NCI-H1092 (cell line): ENCODE data around the gene TBC1D22A.

Experiments used
- DNase-seq: peaks from one replicate; lab custom pipeline; 2025; lab: John Stamatoyannopoulos, UW

The TBC1D22A gene

DNA sequence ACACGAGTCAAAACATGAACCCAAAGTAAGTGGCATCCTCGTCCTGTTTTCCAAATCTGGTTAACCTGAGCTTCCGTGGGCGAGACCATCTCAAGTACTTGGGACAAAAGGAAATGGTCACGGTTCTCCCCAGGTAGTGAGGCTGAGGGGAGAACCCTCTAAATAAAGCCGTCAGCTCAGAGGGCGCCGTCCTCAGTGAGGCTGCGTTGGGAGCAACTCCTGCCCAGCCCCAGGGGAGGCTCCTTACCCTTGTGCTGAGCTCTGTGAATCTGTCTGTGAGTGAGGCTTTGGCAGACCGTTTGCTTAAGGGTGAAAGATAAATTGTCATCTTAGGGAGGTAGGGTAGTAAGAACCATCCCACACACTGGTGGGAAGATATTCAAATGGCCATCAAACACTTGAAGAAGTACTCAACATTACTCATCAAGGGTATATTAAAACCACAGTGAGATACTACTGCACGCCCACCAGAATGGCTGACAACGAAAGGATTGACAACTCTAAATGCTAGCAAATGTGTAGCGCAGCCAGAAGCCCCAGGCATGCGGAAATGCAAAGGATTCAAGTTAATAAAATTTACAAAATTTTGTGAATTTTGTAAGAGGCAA is 321.0 kb downstream of the TBC1D22A start:
- no peak for DNase-seq

DNA sequence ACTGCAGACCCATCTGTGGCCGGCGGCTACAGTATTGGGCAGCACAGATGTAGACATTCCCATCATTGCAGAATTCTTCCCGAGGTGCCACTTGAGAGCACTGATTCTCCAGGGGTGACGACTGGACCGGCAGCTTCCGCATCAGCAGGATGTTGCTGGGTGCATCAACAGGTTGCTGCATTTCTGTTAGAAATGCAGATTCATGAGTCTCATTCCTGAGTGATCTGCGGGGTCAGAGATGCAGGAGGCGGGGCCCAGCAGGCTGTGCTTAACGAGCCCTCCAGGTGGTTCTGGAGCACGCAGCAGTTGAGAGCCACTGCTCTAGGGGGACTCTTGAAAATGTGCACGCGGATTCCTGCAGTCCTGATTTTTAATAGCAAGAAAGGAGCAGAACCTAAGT is 321.8 kb downstream of the TBC1D22A start:
- no peak for DNase-seq

DNA sequence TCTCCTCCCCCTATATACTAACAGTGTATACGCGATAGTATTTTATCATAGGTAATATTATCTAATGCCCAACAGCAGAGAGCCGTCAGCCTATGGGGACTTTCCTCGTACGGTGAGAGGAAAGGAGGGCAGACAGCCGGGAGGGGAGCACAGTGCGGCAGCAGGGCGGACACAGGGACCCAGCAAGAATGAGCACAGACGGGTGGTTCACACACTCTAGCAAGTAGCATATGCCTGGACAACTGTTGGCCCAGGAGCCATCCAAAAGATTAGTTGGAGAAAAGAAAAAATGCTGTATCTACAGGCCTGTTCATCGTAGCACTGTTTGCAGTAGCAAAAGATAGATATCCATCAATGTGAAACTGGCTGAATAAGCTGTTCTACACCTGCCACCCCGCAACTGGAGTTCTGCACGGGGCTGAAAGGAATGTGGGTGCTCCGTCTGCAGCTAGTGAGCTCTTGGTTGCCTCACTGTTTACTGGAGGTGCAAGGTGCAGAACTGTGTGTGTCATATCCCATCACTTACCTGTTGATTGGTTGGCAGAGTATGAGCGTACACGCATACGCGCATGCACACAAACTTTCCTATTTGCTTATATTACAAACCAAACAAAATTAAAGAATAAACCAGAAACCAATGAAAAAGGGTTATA is 324.3 kb downstream of the TBC1D22A start:
- DNase-seq, result no peak

DNA sequence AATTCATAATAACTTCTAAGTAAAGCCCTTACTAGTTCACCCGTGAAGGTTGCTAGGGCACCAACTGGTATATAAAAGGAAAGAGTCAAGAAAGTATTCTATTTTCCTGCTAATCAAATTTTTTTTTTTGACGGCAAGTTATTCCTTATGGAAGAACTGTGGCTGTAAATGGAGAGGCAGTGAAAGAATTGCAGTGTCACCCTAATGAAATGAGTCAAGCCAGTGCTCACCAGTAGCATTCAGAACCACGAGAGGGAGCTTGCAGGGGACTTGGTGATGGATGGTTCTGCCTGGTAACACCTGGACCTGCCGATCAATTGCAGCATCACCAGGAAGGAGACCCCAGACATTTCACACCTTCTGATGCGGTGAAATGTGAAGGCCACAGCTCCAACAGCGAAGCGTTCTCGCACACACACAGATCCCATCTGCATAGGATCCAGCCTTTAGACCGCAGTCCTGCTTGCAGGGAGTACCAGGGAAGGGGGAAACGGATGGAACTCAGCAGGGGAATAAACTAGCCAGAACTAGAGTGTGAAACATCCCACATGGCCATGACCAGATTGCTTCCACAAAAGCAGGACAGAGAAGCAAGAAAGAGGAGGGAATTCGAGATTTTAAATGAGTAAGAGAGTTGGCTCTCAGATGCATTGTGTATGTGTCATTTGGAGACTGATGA is 326.2 kb downstream of the TBC1D22A start:
- DNase-seq, result no peak

DNA sequence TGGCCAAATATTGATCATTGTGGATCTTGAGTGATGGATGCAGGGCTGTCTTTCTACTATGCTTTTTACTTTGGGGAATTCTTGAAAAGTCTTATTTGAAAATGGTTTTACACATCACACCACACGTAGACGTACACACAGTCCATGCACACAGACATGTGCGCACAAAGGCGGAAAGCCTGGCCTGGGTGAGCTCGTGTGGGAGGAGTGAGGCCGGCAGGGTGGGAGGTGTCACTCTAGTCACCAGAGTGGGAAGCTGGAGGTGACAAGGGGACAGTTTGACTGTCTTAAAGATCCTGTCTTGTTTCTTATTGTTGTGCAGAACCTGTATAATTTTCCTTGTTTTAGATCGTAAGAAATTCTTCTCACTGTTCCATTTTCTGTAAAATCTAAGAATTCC is 326.9 kb downstream of the TBC1D22A start:
- no peak for DNase-seq

DNA sequence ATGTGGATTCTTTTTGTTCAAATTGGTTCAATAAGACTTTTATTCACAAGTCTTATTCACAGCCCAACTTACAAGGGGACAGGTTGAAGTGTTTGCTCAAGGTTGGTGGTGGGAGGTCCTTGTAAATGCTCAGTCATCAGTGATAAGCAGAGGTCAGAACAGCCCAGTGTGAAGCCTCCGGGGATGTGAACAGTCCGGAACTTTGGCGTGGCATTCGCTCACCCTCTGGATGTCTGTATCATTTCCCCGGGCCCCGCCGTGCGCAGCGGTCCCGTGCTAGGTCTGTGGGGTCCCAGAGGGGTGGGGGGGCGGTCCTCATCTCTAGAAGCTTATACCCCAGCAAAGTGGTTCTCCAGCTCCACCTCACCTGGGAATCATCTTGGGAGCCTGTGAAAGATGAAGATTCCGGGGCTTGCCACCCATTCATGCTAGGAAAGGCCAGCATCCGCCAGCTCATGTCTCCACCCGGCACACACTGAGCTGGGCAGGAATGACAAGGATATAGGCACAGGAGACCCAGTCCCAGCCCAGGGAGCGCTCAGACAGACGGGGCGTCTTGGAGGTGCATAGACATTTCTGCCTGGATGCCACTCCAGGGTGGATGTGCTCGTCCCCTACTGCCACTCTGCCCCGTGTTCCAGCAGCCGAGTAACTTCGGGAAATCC is 327.5 kb downstream of the TBC1D22A start:
- no peak for DNase-seq

DNA sequence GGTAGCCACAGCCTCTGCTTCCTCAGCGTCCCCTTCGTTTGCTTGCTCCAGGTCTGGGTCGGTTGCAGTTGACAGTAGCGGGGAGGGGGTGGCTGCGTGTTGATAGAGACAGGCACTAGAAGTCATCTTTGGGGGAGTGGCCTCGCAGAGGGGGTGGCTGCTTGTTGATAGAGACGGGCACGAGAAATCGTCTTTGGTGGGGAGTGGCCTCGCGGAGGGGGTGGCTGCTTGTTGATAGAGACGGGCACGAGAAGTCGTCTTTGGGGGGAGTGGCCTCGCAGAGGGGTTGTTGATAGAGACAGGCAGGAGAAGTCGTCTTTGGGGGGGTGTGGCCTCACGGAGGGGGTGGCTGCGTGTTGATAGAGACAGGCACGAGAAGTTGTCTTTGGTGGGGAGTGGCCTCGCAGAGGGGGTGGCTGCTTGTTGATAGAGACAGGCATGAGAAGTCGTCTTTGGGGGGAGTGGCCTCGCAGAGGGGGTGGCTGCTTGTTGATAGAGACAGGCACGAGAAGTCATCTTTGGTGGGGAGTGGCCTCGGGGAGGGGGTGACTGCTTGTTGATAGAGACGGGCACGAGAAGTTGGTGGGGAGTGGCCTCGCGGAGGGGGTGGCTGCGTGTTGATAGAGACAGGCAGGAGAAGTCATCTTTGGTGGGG is 328.3 kb downstream of the TBC1D22A start:
- DNase-seq, result no peak

DNA sequence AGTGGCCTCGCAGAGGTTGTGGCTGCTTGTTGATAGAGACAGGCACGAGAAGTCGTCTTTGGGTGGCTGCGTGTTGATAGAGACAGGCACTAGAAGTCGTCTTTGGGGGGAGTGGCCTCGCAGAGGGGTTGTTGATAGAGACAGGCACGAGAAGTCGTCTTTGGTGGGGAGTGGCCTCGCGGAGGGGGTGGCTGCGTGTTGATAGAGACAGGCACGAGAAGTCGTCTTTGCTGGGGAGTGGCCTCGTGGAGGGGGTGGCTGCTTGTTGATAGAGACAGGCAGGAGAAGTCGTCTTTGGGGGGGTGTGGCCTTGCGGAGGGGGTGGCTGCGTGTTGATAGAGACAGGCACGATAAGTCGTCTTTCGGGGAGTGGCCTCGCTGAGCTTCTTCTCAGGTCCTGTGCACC is 328.8 kb downstream of the TBC1D22A start:
- DNase-seq, result no peak

DNA sequence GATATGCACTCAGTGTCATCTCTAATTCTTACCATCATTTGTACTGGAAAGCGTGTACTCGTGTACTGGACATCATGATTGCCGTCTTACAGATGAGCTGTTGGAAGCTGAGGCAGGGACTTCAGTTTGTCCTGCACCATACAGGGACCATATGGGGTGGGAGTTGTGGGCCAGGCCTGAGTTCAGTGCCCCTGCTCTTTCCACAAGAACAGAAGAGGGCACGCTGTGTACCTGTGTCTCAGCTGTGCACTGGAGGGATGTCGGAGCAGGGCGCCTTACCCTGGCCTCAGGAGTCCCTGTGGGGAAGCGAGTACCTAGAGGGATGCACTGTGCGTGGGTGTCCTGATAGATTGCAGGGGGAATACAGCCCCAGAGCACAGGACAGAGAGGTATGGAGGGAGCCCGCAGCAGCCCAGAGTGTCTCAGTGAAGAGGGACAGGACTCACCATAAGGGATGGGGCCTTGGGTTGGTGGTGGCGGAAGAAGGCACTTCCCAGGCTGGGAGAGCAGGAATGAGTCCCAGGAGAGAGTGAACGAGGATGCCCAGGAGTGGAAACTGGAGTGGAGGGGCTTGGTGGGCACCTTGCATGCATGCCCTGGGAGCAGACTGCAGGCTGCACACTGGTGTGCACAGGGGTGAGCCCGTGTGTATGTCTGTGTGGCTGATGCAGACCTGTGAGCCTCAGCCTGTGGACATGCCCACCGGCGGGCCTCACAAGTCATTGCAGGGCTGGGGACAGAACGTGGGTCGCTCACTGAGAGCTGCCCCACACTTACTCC is 329.7 kb downstream of the TBC1D22A start:
- DNase-seq, result no peak

DNA sequence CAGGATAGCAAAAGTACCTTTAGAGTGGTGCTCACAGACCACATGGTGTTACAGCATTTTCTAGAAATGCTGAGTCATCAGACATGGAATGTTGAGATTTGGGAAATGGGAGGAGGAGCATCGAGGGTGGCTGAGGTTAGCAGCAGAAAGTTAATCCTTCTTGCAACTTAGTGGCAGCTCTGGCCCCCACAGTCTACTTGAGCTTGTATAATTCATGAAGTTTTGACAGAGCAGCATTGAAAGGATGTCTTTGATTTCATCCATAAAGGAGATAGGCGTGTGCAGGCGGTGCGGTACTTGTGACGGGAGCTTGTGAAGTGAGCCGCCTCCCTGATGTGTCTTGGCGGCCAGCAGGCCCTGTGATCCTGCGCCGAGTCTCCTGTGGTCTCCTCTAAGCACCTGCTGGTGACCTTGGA is 330.5 kb downstream of the TBC1D22A start:
- no peak for DNase-seq

DNA sequence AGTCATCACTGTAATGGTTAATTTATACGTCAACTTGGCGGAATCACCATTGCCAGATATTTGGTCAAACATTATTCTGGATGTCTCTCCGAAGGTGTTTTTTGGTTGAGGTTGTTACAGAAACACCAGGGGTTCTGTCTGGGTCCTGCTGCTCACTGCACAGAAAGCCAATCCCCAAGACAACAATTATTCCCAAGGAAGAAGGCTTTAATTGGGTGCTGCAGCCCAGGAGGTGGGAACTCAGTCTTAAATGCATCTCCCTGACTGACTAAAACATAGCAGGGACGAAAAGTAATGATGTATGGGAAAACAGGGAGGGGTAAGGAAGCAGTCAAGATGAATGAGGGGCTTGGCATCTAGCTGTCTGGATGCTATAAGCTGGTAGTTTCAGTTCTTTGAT is 331.3 kb downstream of the TBC1D22A start:
- no peak for DNase-seq

DNA sequence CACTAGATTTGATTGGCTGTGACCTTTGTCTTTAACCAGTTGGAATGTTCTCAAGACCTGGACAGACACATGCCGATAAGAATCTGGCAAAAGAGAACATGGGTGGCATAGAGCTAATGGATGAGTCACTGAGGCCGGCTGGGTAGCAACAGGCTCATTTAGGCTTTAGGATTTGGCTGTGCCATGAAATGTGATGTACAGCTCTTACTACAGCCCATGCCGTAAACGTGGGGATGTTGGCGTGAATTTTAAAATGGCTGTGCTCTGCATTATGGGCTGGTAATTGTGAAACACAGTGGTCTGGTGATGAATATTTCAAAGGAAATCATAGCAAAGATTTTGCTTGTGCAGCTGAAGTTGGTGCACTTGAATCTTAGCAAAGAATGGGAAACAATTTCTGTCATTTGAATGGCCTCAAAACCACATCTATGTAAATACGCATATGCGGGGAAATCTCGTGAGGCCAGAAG is 332.4 kb downstream of the TBC1D22A start:
- no peak for DNase-seq

DNA sequence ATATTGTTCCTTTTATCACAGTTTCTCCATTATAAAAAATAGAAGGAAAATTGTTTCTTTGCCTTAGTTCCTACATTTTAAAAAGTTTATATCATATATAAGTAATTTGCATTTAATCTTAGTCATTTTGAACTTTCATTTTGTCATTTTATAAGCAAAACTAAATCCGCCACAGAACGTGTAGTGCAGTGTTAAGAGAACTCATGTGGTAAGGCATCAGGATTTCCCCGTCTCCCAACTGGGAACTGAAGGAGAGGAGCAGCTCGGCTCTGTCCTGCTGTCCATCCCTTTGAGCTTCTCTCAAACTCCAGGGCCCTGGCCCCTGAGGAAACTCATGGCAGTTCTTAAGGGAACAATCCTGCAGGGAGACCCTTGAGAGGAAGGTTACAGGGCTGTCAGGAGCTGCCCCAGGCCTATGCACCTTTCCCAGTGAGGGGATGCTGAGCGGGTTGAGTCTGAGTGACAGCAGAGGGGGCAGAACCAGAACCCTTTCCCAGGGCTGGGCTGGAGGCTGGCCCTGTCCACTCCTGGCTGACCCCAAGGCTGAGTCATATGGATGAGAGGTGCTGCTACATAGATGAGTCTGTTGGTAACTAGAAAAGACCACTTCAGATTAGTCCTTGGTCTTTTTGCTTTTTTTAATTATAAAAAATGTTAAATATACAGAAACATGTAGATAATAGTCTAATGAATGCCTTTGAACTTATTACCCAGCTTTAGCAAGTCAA is 333.1 kb downstream of the TBC1D22A start:
- DNase-seq, result no peak

DNA sequence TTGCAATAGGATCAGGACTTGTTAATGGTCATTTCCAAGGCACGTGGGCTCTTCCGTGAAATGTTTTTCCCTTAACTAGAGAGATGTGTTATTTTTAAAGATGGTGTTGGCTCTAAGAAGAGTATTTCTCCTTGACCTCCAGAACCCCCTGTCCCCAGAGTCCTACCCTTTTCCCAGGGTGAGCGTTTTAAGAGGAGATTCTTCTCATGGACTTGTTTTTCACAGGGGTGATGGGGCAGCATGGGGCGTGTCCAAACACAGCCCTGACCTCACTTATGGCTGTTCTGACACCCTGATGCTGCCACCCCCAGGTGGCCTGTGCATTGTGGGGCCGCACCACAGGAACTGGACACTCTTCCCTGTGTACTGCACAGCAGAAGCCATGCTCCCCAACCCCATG is 335.7 kb downstream of the TBC1D22A start:
- no peak for DNase-seq

DNA sequence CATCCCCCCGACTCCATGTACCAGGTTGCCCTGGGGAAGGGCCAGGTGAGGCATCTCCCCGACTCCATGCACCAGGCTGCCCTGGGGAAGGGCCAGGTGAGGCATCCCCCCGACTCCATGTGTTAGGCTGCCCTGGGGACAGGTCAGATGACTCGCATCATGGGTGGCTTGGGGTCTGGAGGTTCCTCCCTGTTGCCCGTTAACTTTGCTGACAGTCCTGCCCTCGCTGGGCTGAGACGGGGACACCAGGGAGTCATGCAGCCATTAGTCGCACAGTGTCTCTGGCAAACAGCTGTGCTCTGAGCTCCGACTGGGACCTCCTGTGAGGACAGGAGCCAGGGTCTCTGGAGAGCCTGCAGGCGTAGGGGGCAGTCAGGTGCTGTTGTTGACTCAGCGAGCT is 336.1 kb downstream of the TBC1D22A start:
- DNase-seq, result no peak

DNA sequence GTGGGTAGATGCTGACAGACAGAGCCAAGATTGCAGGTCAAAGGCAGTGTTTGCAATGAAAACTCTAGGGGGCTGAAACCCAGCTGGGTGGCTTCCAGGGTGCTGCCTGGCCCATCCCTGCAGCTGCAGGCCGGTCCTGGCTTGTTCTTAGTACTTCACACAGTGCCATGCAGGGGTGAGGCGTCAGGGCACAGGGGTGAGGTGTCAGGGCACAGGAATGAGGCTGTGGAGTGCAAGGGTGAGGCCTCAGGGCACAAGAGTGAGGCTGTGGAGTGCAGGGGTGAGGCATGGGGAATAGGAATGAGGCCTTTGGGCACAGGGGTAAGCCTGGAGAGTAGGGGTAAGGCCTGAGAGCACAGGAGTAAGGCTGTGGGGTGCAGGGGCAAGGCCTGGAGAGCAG is 337.6 kb downstream of the TBC1D22A start:
- DNase-seq, result no peak

DNA sequence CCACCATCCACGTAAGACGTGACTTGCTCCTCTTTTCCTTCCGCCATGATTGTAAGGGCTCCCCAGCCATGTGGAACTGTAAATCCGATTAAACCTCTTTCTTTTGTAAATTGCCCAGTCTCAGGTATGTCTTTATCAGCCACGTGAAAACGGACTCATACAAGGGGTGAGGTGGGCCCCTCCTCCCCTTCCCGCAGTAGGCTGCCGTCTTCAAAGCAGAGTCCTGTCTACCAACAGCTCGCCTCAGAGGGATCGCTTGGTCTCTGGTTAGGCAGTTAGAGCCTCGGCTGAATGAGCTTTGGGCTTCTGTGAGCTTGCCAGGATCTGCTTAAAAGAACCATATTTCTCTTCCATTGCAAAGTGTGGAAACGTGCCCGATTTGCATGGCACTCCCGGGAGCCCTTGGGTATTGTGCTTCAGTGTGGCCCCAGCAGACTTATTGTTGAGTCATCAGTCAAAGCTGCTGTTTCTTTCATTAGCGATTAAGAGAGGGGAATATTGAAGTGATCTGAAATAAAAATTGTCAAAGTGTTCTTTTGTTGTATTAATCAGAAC is 338.3 kb downstream of the TBC1D22A start:
- no peak for DNase-seq

DNA sequence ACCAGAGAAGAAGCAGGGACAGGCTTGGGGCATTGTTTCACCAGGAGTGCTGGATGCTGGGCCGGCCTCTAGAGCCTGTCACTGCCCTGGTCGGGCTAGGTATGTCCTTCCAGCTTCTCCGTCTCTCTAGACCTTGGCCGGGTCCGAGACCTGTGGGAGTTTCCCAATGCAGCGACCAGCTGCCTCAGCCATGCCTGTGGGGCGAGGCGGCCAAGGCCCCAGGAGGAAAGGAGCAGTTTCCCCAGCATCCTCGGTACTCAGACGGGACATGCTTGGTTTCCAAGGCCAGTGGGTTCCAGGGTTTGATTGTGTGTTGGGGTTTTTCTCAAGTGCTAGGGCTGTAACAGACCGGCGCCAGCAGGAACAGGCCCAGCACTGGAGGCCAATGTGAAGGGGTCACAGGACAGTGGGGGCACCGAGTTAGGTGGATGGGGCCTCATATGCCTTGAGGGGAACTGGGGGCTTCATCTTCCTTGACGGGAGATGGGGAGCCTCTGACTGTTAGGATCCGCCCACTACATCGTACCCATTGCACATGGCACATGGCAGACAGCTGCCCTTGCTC is 339.0 kb downstream of the TBC1D22A start:
- no peak for DNase-seq

DNA sequence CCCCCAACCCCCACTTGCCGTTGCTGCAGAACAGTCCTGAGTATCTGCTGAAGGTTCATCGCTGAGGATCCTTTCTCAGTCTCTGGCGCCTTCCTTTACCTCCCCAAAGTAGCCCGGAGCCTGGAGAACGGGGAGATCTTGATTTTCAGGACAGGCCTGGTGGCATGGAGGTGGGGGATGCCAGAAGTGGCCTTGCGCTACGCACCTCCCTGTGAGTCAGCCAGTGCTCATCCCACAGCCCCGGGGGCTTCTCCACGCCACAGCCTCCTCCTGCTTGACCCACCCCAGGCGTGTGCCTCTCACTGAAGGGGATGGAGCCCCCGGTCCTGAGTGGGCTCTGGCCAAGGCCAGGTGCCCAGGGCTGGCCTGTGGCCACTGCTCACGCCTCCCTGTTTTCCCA is 339.6 kb downstream of the TBC1D22A start:
- DNase-seq, result no peak

DNA sequence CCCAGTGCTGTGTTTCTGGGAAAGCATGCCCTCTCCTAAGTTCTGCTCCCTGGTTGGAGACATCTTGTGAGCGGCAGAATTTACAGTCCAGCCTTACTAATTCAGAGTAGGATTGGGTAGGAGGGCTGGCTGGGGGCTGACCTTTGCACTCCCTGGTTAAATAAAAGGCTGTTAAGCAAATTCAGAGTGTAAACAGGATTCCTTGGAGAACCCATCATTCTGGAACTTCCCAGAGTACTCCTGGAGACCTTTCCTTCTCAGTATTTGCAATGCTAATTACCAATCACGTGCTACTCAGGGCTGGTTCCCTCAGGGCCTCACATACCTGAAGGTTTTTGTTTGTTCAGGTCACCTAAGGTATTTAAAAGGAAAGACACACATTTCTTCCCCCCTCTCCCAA is 340.2 kb downstream of the TBC1D22A start:
- no peak for DNase-seq
